SKM-1 treated with dmso at 0.1 percent for 144 hours (cell line): ENCODE results near the gene SPTB.

Experiments
- DNase-seq: peaks from one replicate; lab custom pipeline; 2025; ENCODE audit not compliant: unreplicated experiment; lab: John Stamatoyannopoulos, UW

Gene SPTB

GRCh38 chr14:64792871-64793560 is 86.7 kb downstream of the SPTB start:
- DNase-seq: no peak

DNA sequence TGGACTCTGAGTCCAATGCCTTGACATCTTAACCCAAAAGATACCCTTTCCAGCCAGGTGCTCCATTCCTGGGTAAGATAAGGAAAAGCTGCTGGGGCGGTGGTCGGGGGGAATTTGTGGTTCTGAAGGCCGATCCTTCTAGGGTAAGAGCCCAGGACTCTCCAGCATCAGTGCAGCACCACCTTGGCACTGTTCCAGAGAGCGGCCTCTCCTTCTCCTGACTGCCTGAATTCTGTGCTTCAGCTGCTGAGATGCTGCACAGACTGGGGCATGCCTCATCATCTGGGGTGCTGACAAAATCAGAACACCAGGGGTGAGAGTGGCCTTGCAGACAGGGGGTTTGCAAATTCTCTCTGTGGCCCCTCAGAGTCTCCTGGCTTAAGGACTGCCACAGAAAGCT is 87.5 kb downstream of the SPTB start:
- DNase-seq: no peak

DNA sequence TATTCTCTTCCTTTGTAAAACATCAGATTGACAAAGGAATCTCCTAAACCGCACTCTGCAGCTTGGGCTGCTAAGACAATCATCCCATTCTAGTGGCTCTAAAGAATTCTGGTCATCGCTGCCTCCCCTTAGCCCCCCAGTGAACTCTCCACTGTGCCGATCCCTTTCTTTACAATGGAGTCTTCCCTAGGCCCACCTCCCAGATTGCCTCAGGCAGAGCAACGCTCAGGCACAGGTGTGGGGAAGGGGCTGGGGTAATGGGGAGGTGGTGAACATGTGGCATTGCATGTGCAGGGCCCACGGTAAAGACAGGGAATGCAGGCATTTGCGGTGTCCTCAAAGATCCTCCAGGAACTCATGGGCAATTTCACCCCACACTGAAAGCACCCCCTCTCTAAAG is 89.2 kb downstream of the SPTB start:
- no peak for DNase-seq

DNA sequence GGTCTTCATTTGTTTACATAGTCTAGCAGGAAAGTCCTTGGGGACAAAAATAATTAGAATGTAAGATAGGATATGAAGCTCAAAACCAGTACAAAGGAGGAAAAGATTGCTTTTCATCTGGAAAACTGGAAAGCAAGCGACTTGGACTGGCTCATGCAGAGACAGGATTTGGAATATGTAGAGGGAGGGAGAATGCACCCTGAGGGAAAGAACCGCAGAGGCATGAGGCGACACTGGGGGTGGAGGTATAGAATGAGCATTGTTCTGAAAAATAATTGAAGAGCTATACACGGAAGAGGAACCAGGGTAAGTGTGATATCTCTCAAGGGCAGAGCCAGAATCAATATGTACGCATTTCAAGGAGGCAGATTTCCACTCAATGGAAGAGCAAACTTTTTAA is 90.0 kb downstream of the SPTB start:
- no peak for DNase-seq

- DNase-seq: no peak
Observed at GRCh38 chr14:64788706-64789105, 91.0 kb downstream of the SPTB start.

- DNase-seq: no peak
Observed at GRCh38 chr14:64787619-64788018, 92.1 kb downstream of the SPTB start.

DNA sequence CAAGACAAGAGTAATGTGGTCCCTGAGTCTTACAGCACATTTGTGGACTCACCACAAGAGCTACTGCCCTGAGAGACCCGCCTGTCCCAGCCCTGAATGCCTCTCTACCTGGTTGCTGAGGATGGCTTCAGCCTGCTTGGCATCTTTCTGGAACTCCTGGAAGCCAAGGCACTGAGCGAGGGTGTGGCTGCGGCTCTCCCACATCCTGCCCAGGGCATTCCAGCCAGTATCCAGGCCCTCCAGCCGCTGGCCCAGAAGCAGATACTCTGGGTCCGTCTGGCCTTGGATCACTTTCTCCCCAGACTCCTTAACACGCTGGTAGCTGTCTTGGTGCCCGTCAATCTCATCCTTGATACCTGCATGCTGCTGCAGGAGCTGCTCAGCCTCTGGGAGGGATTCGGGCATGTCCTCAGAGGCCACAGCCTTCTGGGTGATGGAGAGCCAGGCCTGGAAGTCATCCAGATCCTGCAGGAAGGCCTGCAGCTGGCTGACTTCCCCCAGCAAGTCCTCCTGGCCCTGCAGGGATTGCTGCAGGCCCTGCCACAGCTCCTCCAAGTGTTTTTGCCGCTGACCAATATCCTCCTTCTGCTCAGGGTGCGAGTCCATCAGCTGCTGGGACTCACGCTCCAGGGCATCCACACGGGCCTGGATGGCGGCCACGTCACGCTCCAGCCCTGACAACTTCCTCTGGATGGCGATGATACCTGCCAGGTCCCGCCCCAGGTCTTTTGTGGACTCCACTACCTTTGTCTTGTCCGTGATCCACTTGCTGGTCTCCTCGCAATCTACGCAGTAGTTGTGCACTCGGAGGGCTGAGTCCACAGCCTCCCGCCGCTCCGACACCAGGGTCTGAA is 93.2 kb downstream of the SPTB start:
- DNase-seq: no peak

- DNase-seq: no peak
Observed at GRCh38 chr14:64784006-64784405, 95.7 kb downstream of the SPTB start.

DNA sequence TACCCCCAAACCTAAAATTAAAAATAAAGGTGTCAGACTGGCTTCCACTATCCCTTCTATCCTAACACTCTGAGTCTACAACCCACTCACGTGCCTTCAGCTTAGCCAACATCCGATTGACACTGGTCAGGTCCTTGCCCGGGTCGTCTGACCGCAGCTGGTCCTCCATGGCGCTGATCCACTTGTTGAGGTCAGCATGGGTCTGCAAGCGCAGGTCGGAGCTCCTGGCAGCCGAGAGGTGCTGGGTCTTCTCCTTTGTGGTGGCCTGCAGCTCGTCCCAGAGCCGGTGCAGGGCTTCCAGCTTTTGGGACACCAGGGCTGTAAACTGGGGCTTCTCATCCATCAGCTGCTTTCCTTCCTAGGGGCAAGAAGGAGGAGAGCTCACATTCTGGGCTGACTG is 97.5 kb downstream of the SPTB start:
- DNase-seq: no peak

GRCh38 chr14:64779472-64779871 is 100.2 kb downstream of the SPTB start:
- DNase-seq: no peak

DNA sequence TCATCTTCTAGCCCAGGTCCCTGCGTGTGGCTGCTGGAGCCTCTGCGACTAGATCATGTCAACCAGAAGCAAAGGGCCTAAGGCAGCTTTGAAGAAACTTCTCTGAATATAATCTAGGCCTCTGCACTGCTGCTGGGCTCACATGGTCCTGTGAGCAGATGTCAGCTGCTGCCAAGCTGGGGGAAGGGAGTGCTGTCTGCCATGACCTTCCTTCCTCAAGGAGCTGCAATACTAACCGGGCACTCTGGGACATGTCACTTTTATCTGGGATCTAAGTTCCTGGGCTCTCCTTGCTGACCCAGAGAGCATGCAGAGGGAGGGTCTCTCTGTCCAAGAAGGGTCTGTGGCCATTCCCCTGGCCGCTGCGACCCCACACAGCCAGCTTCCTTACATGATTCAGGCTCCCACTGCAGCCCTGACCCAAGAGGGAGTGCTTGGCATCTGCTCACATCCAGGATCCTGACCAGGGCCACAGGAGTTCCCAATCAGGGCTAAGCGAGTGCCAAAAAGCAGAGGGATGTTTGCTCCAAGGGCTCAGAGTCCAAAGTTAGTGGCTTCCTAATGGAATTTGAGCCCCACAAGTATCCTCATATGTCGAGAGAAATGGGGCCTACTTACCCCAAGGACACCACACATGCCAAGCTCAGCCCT is 101.5 kb downstream of the SPTB start:
- DNase-seq: no peak

DNA sequence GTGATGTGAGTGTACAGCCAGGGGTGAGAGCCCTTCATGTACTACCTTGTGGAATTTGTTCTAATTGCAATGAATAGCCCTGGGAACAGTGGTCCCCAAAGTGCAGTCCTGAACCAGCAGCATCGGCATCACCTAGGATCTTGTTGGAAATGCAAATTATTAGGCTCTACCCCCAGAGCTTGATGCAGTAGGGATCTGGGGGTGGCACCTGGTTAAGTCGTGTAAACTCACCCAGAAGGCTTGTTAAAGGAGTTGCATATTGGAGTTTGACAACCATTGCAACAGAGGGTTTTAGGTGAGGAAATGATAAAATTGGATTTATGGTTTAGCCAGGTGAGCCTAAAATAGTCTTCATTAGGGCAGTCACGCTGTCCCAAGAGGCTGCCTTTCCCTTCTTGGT is 102.2 kb downstream of the SPTB start:
- DNase-seq: no peak

- no peak for DNase-seq
Observed at GRCh38 chr14:64775081-64775777, 104.5 kb downstream of the SPTB start.

GRCh38 chr14:64774272-64774671 is 105.4 kb downstream of the SPTB start:
- DNase-seq: no peak

- no peak for DNase-seq
Observed at GRCh38 chr14:64773577-64773976, 106.1 kb downstream of the SPTB start.

DNA sequence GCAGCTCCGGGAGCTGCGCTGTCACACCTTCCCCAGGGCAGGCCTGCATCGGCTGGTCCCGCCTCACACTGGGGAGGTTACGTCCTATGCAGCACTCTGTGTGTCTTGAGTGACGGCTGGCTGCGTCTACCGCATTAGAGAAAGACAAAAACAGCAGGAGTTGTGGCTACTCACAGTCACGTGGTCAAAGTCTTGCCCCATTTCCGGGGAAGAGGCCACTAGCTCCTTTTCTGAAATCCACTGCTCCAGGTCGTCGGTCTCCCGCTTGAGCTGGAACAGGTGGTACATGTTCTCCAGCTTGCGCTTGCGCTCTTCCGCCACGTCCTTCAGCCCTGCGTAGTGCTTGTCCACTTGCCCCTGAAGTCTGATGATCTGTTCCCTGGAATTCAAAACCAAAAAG is 106.7 kb downstream of the SPTB start:
- no peak for DNase-seq

- no peak for DNase-seq
Observed at GRCh38 chr14:64772397-64772950, 107.2 kb downstream of the SPTB start.

- DNase-seq: no peak
Observed at GRCh38 chr14:64771161-64771560, 108.5 kb downstream of the SPTB start.

- DNase-seq: no peak
Observed at GRCh38 chr14:64770751-64771150, 109.0 kb downstream of the SPTB start.

GRCh38 chr14:64769096-64770020 is 110.3 kb downstream of the SPTB start:
- DNase-seq: no peak
